GM06990 (cell line): ENCODE data around the gene PGLYRP3.

ENCODE experiments used
- DNase-seq: peaks from one replicate; pipeline ENCODE4 v3.0.0-alpha.2; 2011; ENCODE audit not compliant: insufficient read length; ENCODE audit errors: extremely low read depth
- H3K27me3 ChIP-seq: replicated peaks from 2 replicates; pipeline ENCODE4 v1.6.0; 2011; ENCODE audit warnings: low read length; ENCODE audit not compliant: control insufficient read depth, insufficient read depth
- H3K36me3 ChIP-seq: 2 replicates; pipeline ENCODE4 v1.5.1; 2011; ENCODE audit warnings: low read length; ENCODE audit not compliant: control insufficient read depth, insufficient read depth
- H3K4me3 ChIP-seq: replicated peaks from 2 replicates; pipeline ENCODE4 v1.5.1; 2011; ENCODE audit warnings: low read depth, mild to moderate bottlenecking, control low read depth, low read length
- CTCF ChIP-seq: IDR thresholded peaks from 2 replicates; pipeline ENCODE4 v1.5.1; 2011; ENCODE audit warnings: low read length, control low read depth, mild to moderate bottlenecking, inconsistent platforms; ENCODE audit not compliant: insufficient read depth, poor library complexity, severe bottlenecking

PGLYRP3 gene

GRCh38 chr1:153342178-153342577 lies 29.4 kb upstream of the PGLYRP3 start:
- H3K4me3 ChIP-seq, result peak overlapping the region; percentile 15; the same call in 1 of the 2 replicates

GRCh38 chr1:153341431-153341934 lies 28.7 kb upstream of the PGLYRP3 start:
- Histone ChIP-seq H3K36me3 (no peaks in the 10 kb centered on the region; the same call in 1 of the 2 replicates), H3K27me3 (no peaks in the 10 kb centered on the region), H3K4me3 (no peak overlapping the region)
- no peak for DNase-seq
- no peak for TF ChIP-seq CTCF

More at GRCh38 chr1:153342178-153342577, 29.4 kb upstream of the PGLYRP3 start:
- TF ChIP-seq CTCF, result no peak
- Histone ChIP-seq H3K27me3 (no peaks in the 10 kb centered on the region), H3K36me3 (no peaks in the 10 kb centered on the region; the same call in 1 of the 2 replicates)
- no peak for DNase-seq

- TF ChIP-seq CTCF, result no peak
- DNase-seq, result no peak
- Histone ChIP-seq H3K4me3 (no peak overlapping the region), H3K36me3 (no peaks in the 10 kb centered on the region; the same call in 1 of the 2 replicates), H3K27me3 (no peaks in the 10 kb centered on the region)
Observed at GRCh38 chr1:153340356-153340755, 27.6 kb upstream of the PGLYRP3 start.

- no peaks in the 10 kb centered on the region; the same call in 1 of the 2 replicates for H3K36me3 ChIP-seq
- H3K27me3 ChIP-seq, result no peaks in the 10 kb centered on the region
- TF ChIP-seq CTCF, result no peak
- H3K4me3 ChIP-seq, result no peak overlapping the region
- DNase-seq, result no peak
Observed at GRCh38 chr1:153339802-153340201, 27.1 kb upstream of the PGLYRP3 start.

- H3K27me3 ChIP-seq, result no peaks in the 10 kb centered on the region
- no peak for DNase-seq
- H3K36me3 ChIP-seq, result no peaks in the 10 kb centered on the region; the same call in 1 of the 2 replicates
- no peak overlapping the region for H3K4me3 ChIP-seq
- no peak for TF ChIP-seq CTCF
Observed at GRCh38 chr1:153337980-153338853, 25.5 kb upstream of the PGLYRP3 start.
